IMR-90 (cell line): ENCODE data around the gene SLC39A5.

Experiments
- BHLHE40 ChIP-seq: fragments of 150-350 bp; IDR thresholded peaks from 2 replicates; pipeline ENCODE4 v1.6.1; 2016; ENCODE audit warnings: mild to moderate bottlenecking, low read depth, low read length
- CEBPB ChIP-seq: IDR thresholded peaks from 2 replicates; pipeline ENCODE4 v1.6.1; 2012; ENCODE audit warnings: low read depth, low read length, improper control_type of control experiment
- CTCF ChIP-seq: conservative IDR thresholded peaks from 2 replicates; pipeline ENCODE4 v1.5.1; 2012; ENCODE audit warnings: mild to moderate bottlenecking, low read depth, low read length, improper control_type of control experiment
- FOS ChIP-seq: fragments of 150-350 bp; IDR thresholded peaks from 2 replicates; pipeline ENCODE4 v1.6.1; 2016; ENCODE audit warnings: low read depth, low read length
- POLR2A ChIP-seq: IDR thresholded peaks from 2 replicates; pipeline ENCODE4 v1.6.1; 2012; ENCODE audit warnings: mild to moderate bottlenecking, low read depth, low read length
- RAD21 ChIP-seq: IDR thresholded peaks from 2 replicates; pipeline ENCODE4 v1.6.1; 2012; ENCODE audit warnings: low read length, improper control_type of control experiment
- RCOR1 ChIP-seq: IDR thresholded peaks from 2 replicates; pipeline ENCODE4 v1.6.1; 2012; ENCODE audit warnings: mild to moderate bottlenecking, low read length, improper control_type of control experiment; ENCODE audit not compliant: insufficient replicate concordance
- RFX5 ChIP-seq: IDR thresholded peaks from 2 replicates; pipeline ENCODE4 v1.8.0; 2012; ENCODE audit warnings: low read depth, mild to moderate bottlenecking, low read length, moderate library complexity
- SMC3 ChIP-seq: fragments of 150-350 bp; IDR thresholded peaks from 2 replicates; pipeline ENCODE4 v1.6.1; 2016; ENCODE audit warnings: low read depth, mild to moderate bottlenecking, antibody characterized with exemption, low read length, moderate library complexity

- TF ChIP-seq FOS (no peak), POLR2A (no peak), CTCF (no peak), RFX5 (no peak), RAD21 (no peak), SMC3 (no peak), CEBPB (no peak), RCOR1 (no peak), BHLHE40 (no peak)
Observed at GRCh38 chr12:56188778-56189098, 41.1 kb upstream of the SLC39A5 start.
